A549 (cell line): Measurements from ENCODE around the gene AURKA.

ENCODE experiments used
- CHD2 ChIP-seq: fragments of 150-350 bp; IDR thresholded peaks from 2 replicates; pipeline ENCODE4 v1.6.1; 2014; ENCODE audit warnings: low read length; ENCODE audit not compliant: partially characterized antibody
- JUN ChIP-seq, 2 experiments: fragments of >200 bp; sonication (Bioruptor Twin); formaldehyde crosslinking; IDR thresholded peaks; 2 replicates in 1 of 2; 3 replicates in 1 of 2; pipeline ENCODE4 v1.6.1; 2016 to 2017
- KDM5A ChIP-seq: fragments of 200-600 bp; sonication (generic); IDR thresholded peaks from 2 replicates; pipeline ENCODE4 v1.6.1; 2016; ENCODE audit warnings: antibody characterized with exemption, mild to moderate bottlenecking
- MYC ChIP-seq: IDR thresholded peaks from 2 replicates; pipeline ENCODE4 v1.6.1; 2012; ENCODE audit warnings: mild to moderate bottlenecking, inconsistent platforms, low read length, improper control_type of control experiment, borderline replicate concordance
- TF ChIP-seq, protein P1 (sequence below): fragments of >200 bp; sonication (Bioruptor Twin); formaldehyde crosslinking; IDR thresholded peaks from 3 replicates; pipeline ENCODE4 v1.5.1; 2016

DNA sequence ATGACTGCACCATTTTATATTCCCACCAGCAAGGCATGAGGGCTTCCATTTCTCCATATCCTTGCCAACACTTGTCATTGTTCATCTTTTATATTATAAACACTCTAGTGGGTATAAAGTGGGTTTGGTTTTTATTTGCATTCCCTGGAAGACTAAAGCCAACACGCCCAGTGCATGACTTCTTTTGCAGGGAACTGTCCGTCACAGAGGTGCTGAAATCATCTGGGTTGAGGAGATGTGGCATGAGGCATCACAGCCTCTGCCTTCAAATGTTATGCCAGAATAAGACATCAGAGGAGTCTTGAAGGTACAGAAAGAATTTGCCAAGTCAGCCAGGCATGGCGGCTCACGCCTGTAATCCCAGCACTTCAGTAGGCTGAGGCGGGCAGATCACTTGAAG, 63.2 kb downstream of the AURKA start:
- TF ChIP-seq, protein P1, sequence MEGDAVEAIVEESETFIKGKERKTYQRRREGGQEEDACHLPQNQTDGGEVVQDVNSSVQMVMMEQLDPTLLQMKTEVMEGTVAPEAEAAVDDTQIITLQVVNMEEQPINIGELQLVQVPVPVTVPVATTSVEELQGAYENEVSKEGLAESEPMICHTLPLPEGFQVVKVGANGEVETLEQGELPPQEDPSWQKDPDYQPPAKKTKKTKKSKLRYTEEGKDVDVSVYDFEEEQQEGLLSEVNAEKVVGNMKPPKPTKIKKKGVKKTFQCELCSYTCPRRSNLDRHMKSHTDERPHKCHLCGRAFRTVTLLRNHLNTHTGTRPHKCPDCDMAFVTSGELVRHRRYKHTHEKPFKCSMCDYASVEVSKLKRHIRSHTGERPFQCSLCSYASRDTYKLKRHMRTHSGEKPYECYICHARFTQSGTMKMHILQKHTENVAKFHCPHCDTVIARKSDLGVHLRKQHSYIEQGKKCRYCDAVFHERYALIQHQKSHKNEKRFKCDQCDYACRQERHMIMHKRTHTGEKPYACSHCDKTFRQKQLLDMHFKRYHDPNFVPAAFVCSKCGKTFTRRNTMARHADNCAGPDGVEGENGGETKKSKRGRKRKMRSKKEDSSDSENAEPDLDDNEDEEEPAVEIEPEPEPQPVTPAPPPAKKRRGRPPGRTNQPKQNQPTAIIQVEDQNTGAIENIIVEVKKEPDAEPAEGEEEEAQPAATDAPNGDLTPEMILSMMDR: no peak
- no peak for TF ChIP-seq CHD2
- no peak for TF ChIP-seq JUN (IDR thresholded peaks at IDR 0.05)
- TF ChIP-seq MYC: no peak
- TF ChIP-seq KDM5A: no peak
